NCI-H510A (cell line): Measurements from ENCODE around the gene UBXN6.
A peak's percentile ranks its signal among the peaks of the same experiment; 100 is the strongest.

ENCODE experiments used
- DNase-seq: peaks from one replicate; lab custom pipeline; 2025; lab: John Stamatoyannopoulos, UW

Gene UBXN6

DNA sequence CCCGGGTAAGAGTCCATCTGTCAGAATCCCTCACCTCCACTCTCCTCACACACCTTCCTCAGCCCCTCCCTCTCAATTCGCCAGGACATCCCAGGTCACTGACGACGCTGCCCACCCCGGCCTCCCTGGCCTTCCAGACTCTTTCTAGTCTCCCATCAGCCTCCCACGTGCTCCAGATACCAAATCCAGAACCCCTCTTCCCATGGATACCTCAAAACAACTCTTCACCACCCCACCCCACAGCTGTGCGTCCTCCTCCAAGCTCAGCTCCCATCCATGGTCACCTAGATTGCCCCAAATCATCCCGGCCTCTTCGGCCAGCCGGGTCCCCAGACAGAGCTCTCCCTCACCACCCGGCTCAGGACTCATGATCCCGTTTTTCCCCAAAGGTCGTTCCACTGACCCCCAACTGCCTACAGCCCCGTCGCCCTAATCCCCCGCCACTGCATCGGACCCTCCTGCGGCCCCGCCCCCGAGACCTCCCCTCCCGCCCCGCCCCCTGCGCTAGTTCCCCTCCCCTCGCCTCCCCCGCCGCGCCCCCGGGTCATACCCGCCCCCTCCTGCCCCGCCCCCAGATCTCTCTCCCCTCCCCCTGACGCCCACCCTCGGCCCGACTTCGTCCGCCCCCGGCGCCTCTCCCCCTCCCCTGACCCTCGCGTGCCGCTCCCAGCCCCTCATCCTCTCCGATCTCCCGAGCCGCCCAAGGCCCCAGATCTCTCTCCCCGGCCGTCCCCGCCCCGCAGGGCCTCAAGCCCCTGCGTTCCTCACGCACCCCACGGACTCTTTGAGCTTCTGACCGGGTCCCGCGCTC is 546 bp downstream of the UBXN6 start:
- DNase-seq = peak; percentile 71

DNA sequence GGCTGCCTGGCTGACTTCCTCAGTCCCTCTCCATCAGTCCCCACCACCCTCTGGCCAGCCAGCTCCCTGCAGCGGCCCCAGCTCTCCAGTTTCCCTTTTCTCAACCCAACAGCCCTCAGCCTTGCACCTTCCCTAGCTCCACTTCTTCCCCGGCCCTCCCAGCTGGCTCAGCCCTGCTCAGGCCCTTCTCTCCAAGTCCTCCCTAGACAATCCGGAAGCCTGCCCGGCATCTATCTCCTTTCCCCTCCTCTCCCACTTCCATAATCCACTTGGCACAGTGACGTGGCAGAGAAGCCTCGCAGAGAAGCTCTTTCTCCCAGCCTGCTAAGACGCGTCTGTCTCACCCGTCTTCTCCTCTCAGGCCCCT is 1.1 kb downstream of the UBXN6 start:
- DNase-seq = peak; percentile 20

DNA sequence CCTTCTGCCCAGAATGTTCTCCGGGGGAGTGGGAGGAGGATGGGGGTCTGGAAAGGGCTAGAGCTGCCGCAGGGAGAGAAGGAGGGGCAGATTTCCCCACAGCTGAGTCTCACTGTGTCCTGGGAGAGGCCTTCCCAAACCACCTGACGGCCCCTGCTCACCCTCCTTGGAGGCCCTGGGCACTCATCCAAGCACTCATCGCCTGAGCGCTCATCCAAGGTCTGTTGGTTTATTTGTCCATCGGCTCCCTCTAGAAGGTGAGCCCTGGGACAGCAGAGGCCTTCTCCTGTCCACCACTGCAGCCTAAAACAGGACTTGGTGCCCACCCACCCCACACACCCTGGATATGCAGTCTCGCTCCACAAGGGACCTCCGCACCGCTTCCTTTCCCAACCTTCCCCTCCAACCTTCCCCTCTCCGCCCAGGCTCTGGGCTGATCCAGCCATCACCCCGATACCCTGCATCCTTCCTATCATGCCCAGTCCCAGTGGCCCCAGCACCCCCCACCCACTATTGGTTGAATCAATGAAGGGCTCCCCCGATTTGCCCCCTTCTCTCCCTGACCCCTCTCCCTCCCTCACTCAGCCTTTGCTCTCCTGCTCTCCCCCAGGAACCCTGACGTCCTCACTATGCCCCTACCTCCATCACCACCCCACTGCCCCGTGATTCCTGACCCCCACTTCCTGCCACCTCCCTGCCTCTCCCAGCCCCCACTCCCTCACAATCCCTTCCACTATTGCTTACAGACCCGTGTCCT is 1.7 kb downstream of the UBXN6 start:
- peak; percentile 39 for DNase-seq

DNA sequence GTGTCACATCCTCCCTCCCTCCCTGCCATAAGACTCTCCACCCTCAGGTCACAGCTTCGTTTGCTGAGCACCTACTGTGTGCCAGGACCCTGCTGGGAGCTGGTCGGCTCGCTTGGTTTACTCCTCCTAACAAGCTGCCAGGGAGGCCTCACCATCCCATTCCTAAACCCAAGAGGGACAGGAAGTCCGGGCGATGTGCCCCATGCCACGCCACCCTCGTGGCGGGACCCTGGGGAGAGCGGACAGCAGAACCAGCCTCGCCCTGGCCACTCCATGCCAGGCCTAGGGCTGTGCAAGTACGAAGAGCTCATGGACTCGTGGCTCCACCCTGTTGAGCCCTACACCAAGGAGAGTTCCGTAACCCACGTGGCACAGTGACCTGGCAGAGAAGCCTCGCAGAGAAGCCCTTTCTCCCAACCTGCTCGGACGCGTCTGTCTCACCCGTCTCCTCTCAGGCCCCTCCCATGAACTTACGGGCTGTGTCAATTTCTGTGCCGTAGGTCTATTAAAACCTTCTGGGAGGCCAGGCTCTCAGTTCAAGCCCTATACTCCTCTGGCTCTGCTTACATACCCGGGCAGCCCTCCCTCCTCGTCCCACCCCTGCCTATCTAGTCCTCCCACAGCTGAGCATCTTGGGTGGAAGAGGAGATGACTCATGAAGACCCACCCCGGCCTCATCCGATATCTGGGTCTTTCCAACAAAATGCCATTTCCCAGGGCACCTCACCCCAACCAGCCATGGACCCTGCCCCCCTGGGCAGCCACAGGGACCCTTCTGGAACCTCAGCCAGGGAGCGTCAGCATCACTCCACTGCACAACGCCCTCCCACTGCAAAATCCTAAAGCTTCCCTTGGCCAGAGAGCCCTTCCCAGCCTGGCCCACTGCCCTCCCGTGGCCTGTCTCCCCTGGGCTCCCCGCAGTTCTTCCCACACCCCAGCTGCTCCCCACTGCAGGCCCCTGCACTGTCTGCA is 2.6 kb downstream of the UBXN6 start:
- DNase-seq = no peak

DNA sequence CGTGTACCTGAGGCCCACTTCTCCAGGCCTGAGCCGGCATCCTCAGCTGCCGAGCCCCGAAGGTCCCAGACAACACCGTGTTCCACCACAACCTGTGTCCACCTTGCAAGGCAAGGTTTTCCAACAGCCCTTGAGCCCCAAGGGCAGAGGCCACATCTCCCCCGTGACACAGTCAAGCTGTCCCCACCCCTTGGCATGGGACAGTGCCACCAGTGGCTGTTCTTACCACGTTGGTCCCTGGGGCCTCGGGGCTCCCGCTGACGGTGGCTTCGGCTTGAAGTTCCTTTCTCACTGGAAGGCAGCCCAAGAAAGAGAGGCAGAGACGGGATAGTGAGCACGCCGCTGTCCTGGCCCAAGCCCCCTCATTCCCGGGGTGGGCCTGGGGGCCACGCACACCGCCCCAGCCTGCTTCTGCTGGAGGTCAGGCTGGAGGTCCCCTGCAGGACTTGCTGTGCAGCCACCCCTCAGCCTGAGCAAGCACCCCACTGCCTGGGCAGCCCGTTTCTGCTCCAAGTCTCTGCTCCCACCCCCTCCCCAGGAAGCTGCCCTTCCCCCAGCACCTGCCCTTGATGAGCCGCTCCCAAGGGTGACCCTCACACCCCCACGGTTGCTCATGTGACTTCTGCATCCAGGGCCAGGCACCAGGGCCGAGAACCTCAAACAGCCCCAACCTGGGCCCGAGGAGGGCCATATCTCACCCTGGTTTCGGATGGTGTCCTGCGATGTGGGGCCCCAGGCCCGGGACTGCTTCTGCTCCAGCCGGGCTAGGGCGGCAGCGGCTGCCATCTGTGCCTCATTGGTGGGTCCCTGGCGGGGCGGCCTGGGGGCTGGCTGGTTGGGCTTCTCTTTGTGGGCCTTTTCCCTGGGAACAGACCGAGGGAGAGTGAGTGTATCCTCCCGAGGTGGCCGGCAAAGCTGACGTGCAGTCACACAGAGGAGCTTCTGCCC is 4.1 kb downstream of the UBXN6 start:
- DNase-seq = no peak

DNA sequence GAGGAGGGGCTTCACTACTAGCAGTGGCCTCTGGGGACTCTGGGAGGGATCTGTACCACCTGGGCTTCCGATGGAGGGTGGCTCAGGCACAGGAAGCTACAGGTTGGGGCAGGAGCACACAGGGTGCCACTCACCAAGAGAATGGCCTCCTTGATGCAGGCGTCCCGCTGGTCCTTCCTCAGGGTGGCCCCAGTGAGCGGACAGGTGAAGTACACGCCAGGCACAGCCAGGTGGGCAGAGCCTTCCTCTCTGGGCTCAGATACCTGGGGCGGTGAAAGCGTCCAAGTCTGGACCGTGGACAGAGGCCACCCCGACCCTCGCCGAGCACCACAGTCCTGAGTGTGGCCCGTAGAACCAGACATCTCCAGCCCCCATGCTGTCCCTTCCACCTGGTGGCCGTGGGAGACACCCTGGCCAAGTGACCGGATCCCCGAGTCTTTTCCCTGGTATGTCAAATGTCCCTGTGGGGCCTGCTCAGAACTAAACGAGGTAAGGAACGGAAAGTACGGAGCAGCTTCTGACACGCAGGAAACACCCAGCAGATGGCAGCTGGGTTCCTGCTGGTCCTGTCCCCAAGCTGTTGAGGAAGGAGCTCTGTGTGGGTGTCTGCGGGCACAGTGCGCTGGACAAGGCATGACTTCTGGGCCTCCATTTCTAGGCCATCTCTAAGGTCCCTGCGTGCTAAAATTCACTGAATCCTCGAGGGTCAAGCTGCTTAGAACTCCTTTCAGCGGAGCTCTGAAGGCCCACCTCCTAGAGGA is 5.2 kb downstream of the UBXN6 start:
- no peak for DNase-seq

DNA sequence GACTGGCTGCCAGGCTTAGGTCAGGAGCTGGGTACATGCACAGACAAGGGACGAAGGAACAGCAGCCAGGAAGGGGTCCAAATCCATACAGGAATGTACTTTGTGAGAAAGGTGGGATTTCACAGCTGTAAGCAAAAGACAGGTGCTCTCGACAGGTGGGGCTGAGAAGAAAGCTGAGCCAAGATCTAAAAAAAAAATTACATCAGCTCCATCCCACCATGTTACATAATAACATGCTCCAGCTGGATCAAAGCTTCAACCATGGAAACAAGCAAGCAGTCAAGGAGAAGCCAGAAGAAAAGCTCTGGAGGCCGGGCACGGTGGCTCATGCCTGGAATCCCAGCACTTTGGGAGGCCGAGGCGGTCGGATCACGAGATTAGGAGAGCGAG is 8.0 kb downstream of the UBXN6 start:
- DNase-seq = no peak

DNA sequence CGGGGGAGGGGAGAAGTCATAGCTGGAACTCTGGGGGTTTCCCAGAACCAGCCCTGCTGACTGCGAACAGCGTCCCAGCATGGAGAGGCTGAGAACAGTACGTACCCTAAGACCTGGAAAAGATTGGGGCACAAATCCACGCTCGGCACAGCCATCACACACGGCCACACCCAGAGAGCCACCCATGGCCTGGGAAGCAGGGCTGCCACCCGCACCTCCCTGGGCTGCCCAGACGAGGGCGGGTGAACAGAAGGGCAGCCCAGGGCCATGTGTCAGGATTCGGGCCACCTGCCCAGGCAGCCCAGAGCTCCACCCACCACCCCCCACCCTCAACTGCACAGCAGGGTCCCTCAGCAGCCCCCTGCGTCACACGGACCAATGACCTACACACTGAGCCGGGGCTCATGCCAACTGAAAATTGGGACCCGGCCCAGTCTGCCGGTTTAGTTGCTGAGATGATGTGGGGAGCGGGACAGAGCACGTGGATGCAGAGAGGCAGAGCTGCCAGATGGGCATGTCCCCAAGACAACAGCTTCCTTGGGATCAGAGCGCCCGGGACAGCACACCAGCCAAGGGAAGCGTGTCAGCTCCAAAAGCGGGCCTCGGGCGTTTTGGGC is 8.5 kb downstream of the UBXN6 start:
- no peak for DNase-seq

DNA sequence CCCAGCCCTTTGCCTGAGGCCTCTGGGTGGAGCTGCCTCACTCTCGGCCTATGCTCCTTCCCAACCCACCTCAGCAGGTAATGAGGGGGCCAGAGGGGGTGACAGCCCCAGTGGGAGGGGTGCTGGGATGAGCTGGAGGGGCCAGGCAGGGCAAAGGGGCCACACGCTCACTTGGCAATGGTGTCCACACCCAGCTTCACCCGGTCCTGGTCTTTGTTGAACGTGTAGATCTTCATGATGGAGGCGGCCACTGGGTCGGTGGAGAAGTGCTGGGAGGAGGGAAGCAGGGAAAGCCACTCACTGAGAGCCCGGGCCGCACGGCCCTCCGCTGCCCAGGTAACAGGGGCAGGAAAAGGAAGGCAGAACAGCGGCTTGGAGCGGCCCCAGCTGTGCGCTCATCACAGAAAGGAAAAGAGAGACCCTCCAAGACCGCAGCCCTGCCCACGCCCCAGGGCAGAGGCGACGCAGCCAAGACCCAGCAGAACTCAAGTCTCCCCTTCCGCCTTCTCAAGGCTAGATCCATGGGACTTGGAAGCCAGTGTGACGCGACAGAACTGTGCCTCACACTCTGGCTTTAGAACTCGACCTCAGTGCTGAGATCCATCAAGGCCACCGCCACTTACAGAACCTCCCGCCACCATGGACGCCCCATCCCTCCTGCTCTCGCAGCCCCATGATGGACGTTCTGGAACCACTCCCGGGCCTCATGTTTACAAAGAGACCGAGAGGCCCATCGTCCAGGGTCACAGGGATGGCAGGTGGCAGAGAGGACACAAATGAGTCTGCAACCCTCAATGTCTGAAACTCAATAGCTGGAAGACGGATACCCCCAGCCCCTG is 9.2 kb downstream of the UBXN6 start:
- DNase-seq = no peak

DNA sequence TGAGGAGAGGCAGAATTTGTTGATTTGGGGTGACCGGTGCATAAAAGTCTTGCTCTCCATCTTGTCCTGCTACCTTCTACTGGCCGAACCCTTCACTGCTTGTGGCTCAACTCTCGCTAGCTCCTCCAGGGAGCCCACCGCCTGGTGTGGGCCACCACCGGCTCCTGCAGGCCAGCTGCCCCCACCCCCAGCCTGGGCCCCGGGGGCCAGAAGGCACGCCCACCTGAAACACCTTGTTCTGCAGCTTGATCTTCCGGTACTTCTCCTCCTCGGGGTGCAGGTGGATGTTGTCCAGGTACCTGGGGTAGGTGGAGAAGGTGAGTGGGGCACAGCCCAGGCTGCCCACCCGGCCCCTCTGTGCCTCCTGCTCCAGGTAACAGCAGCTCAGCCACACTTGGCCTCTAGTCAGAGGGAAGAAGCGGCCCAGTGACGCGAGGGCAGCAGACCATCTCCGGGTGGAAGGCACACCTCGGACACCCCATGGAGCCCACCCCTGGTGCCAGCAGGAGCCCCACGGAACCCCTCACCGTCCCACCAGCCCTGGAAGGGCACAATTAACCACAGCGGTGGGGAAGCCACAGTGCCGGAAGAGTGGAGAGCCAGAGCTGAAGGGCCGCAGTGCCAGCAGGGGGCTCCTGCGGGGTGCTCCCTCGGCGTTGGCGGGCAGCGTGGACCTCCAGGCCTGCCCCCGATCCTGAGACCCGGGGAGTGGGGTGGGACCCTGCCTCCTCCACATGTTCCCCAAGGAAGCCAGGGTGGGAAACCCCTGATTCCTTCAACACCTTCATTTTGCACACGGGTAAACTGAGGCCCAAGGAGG is 10.1 kb downstream of the UBXN6 start:
- DNase-seq = no peak

DNA sequence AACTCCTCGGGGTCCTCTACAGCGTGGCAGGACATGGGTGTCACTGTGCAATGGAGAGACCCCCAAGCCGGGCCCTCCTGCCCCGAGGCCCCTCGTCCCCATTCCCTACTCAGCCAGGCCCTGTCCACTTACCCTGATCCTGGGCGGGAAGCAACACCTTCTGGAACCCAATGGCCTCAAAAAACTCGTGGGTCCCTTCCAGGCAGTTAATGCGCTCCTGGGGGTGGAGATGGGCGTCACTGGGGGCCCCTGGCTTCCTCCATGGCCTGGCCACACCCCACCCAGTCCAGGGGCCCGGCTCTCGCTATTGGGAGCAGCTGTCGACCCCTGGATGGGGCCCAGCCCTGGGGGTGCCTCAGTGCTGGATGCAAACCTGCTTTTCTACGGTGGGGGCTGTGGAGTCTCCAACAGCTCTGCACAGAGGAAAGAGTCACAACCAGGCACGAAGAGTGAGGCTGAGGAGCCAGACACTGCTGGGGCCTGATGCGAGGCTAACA is 10.8 kb downstream of the UBXN6 start:
- DNase-seq = no peak

DNA sequence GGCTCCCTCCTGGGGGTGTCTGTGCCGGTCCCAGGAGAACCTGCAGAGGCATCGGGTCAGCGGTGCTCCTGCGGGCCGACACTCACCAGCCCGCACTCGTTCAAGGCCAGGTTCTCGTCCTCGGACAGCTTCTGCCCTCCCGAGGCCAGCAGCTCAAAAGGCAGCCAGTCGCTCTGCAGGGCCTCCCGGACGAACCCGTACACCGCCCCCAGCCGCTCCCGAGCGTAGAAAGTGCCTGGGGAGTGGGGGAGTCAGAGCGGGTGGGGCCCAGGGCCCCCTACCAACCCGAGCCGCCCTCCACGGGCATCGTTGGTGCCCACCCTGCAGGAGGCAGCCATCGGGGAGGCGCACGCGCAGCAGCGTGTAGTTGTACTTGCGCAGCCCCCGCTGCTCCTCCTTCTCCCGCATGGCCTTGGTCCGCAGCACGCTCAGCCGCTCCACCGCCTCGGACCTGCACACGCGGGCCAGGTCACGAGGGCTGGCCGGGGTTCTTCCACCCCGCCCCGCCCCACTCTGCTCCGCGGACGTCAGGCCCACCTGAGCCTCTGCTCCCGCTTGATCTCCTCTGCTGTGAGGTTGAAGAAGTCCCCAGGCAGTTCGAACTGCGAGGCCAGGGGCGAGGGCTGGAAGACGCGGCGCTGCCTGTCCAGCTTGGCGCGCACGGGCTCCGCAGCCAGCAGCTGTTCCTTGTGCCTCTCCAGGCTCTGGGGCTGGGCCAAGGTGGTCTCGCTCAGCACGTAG is 11.5 kb downstream of the UBXN6 start:
- DNase-seq = no peak

DNA sequence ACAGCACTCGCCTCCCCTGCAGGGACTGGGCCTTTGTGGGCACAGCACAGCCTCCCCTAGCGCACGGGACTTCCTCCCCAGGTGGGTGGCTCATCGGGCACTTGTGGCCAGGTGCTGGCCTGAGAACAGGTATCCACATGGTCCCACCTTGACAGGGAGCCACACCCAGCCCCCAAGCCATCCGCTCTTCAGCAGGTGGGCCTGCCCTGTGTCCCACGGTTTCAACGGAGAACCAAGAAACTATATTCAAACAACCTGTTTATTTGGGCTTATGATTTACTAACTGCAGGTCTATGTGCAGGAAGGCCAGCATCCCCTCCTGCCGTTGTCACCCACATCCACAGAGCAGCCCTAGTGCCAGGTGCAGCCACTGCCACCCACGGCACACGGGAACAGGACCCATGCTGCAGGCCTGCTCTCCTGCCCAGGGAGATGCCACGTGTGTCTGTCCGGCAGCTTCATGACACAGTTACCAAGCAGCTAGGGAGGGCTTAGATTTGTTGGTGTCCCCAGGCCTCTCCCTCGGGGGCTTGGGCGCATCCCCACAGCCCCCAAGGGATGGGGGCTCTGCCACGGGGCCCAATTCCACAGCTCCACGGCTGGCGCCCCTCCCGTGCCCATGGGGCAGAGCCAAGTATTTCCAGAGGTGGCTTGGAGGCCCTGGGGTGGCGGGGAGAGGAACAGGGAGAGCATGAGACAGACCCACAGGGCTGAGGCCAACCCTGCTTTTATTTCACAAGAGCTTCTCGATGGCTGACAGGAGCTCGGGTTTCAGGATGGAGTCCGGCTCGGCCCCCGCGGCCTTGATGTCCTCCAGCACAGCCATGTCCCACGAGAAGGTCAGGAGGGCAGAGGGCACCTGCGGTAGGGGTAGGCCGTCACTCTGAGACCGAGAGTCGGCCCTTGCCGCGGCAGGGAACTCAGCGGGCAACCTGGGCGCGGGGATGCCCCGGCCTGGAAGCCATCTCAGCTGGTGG is 12.5 kb downstream of the UBXN6 start:
- no peak for DNase-seq

DNA sequence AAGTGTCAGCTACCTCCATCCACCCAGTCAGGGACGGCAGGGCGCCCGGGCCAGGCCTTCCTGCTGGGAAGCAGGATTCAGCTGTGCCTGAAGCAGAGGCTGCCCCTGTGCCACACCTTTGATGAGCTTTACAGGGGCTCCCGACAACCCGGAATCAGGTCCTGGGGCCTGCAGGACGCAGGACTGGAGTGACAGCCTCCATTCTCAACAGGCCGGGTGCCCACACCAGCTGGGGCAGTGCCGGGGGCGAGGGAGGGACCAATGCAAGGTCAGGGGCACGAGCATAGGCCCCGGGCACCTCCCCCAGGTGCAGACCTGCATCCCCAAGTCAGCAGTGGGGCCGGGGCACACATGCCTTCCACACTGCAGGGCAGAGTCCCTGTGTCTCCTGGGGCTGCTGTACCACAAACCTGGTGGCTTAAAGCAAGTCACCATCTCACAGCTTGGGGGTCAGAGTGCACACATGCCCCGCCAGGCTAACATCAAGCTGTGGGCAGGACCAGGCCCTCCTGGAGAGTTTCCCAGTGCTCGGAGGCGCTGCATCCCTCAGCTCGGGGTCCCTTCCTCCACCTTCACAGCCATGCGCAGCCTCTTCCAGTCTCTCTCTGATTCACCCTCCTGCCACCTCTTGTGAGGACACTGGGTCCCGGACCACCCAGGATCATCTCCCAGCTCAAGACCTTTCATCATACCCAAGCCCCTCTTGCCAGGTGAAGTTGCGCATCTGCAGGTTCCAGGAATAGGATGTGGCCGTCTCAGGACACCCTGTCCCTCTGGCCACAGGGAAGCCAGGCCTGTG is 13.4 kb downstream of the UBXN6 start:
- DNase-seq = no peak

DNA sequence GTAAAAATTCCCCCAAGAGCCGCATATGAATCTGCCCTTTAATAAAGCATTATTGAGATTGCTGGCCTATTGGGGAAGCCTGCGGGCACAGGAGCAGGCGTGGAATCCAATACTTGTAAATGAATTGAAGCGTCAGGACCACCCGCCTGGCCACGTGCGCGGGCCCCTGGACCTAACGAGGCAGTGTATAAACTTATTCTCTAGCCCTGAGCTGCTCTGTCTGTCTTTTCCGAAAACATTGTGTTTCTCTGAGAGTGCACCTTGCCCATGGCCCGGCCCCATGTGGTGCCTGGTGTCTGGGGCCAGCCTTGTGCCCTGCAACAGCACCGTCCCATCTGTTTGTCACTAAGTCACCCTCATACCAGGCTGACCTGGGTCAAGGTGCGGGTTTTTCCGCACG is 14.4 kb downstream of the UBXN6 start:
- no peak for DNase-seq
